Measurements from ENCODE around the gene AZIN2. TPM values are rescaled to one million over a fixed set of nuclear protein-coding genes. Genes with fewer than 3 reads are reported as not detected.

Gene AZIN2
- total and polyA plus RNA-seq, 9 of the 15 experiments (the other 6 are each of a cell fraction or from before 2014, with no cell fraction given), result 0.06 to 0.91 (median 0.42) TPM; not detected in 2

GRCh38 chr1:33128781-33129180 is 47.8 kb downstream of the AZIN2 start (continued):
- TF ChIP-seq ZNF518B (CRISPR knock-in tag; IDR thresholded peaks at IDR 0.05) (no peak), ARID2 (IDR thresholded peaks at IDR 0.05) (no peak), RBM39 (optimal IDR thresholded peaks at IDR 0.05; ENCODE audit: low read depth, low read length) (no peak)

- peak; percentile 11; the same call in 2 of the 3 replicates for ATAC-seq
- intact Hi-C loops (cut with micrococcal nuclease) (loop anchor here (10.0 kb wide), 3 partner anchors 165 to 345 kb away; partner anchors contain the start of gene ZSCAN20), in situ Hi-C loops (cut with MboI) (no loop called here)
- peaks cover 0 to 4% of the 10 kb centered on the region in 2 experiments; a peak in 2 of 5 replicates for H3K4me1 ChIP-seq (replicated peaks in 1 of 2; ENCODE audit: control insufficient read depth in 2 of 2, insufficient read depth in 2 of 2, low read length in 2 of 2)
- peaks cover 7 to 29% of the 10 kb centered on the region in 2 experiments; a peak in 4 of 5 replicates for H3K27me3 ChIP-seq (ENCODE audit: control insufficient read depth in 2 of 2, insufficient read depth in 2 of 2, low read length in 2 of 2)
- H3K9ac ChIP-seq (ENCODE audit: insufficient read depth in 1 of 2, low read depth in 2 of 2, low read length in 2 of 2), result no peak overlapping the region
- no peak overlapping the region for H3K4me3 ChIP-seq
- WGBS (ENCODE audit: insufficient coverage, low coverage, missing lambda C conversion rate), result 6% methylated on average over 4 of the region's 4 CpGs
- no peak overlapping the region for H2AFZ ChIP-seq (ENCODE audit: low read depth, low read length)
- H3K4me2 ChIP-seq (ENCODE audit: insufficient read depth, low read length), result no peak overlapping the region
- no peak for FAIRE-seq
- ChIA-PET CTCF (ENCODE audit: low intra/inter-chr PET ratio) (no interaction called here), POLR2A (interaction anchor here (0.6 kb wide), 1 partner anchor 27 kb away, joined by 3 read pairs; no protein-coding TSS in a partner anchor)
- H3K9me1 ChIP-seq (ENCODE audit: control insufficient read depth, insufficient read depth, low read length), result no peaks in the 10 kb centered on the region
- no peaks in the 10 kb centered on the region for H4K20me1 ChIP-seq (replicated peaks; ENCODE audit: control insufficient read depth, insufficient read depth, low read length)
- BruUV-seq (replicated peaks), result no TSS peak
- DNase-seq (ENCODE audit: extremely low read depth in 1 of 4, low spot score in 3 of 4), result peak in 1 of 4 experiments; percentile 48
- H3K9me3 ChIP-seq (replicated peaks; ENCODE audit: control insufficient read depth, insufficient read depth, low read depth, low read length), result peaks cover 2% of the 10 kb centered on the region; the same call in 1 of the 2 replicates
- no peaks in the 10 kb centered on the region for H3K36me3 ChIP-seq (ENCODE audit: control insufficient read depth, insufficient read depth, low read length)
- no peak overlapping the region for H3K27ac ChIP-seq (ENCODE audit: extremely low read depth, low read depth, low read length)
- H3K79me2 ChIP-seq (ENCODE audit: control insufficient read depth, insufficient read depth, low read length), result no peaks in the 10 kb centered on the region
- no peak for TF ChIP-seq ZBTB40 (IDR thresholded peaks at IDR 0.05)
- no peak for TF ChIP-seq ZBTB40 (CRISPR knock-in tag; IDR thresholded peaks at IDR 0.05)
- TF ChIP-seq ATF6 (CRISPR knock-in tag; IDR thresholded peaks at IDR 0.05), result no peak
Measured at GRCh38 chr1:33130297-33130696, 49.3 kb downstream of the AZIN2 start.

Data from K562 (cell line).